ENCODE data around the gene TMEM237.

The TMEM237 gene

GRCh38 chr2:201656102-201656501 lies 12.8 kb upstream of the TMEM237 start:
- TF ChIP-seq, protein P1, sequence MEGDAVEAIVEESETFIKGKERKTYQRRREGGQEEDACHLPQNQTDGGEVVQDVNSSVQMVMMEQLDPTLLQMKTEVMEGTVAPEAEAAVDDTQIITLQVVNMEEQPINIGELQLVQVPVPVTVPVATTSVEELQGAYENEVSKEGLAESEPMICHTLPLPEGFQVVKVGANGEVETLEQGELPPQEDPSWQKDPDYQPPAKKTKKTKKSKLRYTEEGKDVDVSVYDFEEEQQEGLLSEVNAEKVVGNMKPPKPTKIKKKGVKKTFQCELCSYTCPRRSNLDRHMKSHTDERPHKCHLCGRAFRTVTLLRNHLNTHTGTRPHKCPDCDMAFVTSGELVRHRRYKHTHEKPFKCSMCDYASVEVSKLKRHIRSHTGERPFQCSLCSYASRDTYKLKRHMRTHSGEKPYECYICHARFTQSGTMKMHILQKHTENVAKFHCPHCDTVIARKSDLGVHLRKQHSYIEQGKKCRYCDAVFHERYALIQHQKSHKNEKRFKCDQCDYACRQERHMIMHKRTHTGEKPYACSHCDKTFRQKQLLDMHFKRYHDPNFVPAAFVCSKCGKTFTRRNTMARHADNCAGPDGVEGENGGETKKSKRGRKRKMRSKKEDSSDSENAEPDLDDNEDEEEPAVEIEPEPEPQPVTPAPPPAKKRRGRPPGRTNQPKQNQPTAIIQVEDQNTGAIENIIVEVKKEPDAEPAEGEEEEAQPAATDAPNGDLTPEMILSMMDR (IDR thresholded peaks at IDR 0.05; ENCODE audit: extremely low read depth, missing control alignments), result no peak
- DNase-seq (ENCODE audit: low spot score), result no peak

DNA sequence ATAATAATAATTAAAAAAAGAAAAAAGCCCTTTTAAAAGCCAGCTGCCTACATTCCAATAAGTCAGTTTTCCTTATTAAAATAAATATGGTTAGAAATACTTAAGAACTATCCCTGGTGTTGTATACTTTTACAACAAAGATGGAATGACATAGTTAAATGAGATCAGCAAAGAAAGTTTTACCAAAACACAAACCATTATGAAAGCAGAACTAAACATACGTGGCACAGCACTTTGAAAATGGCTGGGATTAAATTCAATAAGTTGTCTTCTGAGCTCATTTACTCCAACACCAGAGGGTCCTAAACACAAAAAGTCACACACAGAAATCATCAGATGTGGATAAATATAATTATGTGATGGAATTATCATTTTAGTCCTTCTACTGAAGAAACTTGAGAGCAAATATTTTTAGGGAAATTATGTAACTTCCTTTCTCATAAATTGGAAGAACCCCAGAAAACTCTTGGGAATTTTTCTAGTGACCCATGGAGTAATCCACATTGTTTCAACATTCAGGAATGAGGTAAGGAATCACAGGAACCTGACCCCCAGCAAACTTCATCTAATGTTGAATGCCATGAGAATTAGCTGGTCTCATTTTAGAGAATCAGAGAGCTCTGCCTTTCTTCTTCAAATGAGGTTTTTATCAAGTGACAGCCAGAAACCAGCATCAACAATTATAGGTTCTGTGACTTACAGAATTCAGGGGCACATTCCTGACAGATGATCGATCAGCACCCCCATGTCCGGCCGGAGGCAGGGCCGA lies 11.5 kb upstream of the TMEM237 start:
- DNase-seq (ENCODE audit: low spot score), result no peak

DNA sequence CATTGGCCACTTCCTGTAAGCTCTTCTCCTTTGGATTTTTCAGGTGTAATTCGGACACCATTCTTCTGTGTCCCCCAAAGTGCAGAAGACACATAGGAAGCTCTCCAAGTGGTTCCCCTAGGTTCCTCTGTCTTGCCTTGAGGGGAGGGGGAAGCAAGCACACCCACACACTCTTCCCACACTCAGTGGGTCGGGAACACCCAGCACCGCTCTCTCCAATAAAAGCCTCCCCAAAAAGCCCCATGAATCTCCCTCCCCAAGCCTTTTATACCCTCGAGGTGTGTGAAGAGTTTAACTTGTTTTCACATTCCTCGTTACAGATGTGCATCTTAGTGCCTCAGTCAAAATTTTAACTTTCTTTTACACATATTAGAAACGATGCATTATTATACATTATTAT lies 9.9 kb upstream of the TMEM237 start:
- no peak for DNase-seq (ENCODE audit: low spot score)
- TF ChIP-seq, protein P1 (IDR thresholded peaks at IDR 0.05; ENCODE audit: extremely low read depth, missing control alignments), result no peak

More for the DNA sequence above, 11.5 kb upstream of the TMEM237 start:
- TF ChIP-seq, protein P1 (IDR thresholded peaks at IDR 0.05; ENCODE audit: extremely low read depth, missing control alignments), result no peak

GRCh38 chr2:201649442-201649841 lies 6.1 kb upstream of the TMEM237 start:
- TF ChIP-seq, protein P1 (IDR thresholded peaks at IDR 0.05; ENCODE audit: extremely low read depth, missing control alignments), result no peak
- no peak for DNase-seq (ENCODE audit: low spot score)

GRCh38 chr2:201647431-201647830 lies 4.1 kb upstream of the TMEM237 start:
- TF ChIP-seq, protein P1 (IDR thresholded peaks at IDR 0.05; ENCODE audit: extremely low read depth, missing control alignments), result no peak
- no peak for DNase-seq (ENCODE audit: low spot score)

GRCh38 chr2:201644001-201644400 lies 698 bp upstream of the TMEM237 start:
- TF ChIP-seq, protein P1 (IDR thresholded peaks at IDR 0.05; ENCODE audit: extremely low read depth, missing control alignments), result no peak
- DNase-seq (ENCODE audit: low spot score), result no peak

- peak; percentile 93 for DNase-seq (ENCODE audit: low spot score)
- TF ChIP-seq, protein P1 (IDR thresholded peaks at IDR 0.05; ENCODE audit: extremely low read depth, missing control alignments), result no peak
Observed at GRCh38 chr2:201642579-201643215, 606 bp downstream of the TMEM237 start.
